ENCODE data around the gene SVBP. TPM values are rescaled to one million over a fixed set of nuclear protein-coding genes. Genes with fewer than 3 reads are reported as not detected.
"Not testable (repeated sequence)": the region's sequence is repeated elsewhere in the genome, so short reads cannot be mapped to it uniquely, and the experiment has no call there.

SVBP gene
- total RNA-seq, 1 donor from 2014 or later: 14.3 TPM

DNA sequence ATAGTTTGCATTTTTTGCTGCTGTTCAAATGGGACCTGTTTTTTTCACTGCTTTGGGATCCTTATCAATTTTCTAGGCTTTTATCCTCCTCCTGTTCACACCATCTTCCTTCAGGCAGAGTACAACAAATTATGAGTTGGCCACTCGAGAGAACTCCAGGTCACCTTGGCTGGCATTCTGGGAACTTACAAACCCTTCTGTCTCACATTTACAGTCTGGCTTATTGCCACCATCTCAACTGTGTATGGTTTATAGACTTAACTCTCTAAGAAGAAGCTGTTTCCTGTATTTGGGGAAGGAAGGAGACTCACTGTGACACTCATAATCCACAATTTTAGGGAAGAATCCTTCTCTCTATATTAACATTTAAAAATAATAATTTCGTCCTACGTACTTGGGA, 23.8 kb upstream of the SVBP start:
- no peak for ATAC-seq

DNA sequence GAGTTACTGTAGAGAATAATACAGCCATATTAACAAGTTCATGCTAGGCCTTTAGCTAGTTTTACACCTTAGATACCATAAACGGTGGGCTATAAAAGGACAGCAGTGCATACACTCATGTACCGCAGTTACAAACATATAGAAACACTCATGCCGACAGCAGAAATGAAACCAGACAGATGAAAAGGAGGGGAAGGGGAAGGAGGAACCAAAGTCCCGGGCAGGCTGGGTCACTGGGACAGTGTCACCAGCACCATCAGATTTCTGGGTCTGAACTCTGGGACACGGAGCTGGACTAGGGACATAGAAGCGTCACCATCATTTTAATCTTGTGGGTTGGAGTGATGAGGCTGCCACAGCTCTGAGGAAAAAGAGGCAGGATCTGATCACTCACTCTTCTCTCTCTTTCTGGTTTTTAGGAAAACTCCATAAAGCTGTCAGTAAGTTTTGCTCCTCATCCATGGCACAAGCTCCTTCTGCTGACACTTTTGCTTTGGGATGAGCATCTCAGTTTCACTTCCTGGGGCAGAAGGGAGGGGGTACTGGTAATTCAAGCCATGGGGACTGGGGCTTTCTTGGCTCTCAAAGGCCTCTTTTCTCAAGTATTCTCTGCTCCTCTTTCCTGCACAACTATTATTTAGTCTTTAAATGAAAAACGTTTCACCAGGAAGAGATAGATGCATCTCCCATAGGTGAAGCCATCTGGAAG, 21.4 kb upstream of the SVBP start:
- no peak for ATAC-seq

DNA sequence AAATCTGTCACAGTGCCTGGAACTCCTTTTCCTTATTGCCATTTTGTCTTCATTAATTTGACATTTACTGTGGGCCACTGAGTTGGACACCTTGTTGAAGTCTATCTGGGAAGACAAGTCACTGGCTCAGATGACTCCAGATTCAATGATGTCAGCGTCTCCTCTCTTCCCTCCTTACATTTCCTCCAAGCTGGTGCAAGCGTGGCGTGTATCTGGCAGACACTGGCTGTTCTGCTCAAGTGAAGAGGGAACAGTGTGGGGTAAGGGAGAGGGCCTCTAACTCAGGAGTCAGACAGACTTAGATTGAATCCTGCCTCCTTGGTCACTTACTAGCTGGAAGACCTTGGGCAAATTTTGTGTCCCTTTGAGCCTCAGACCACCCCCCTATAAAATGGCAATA, 20.5 kb upstream of the SVBP start:
- no peak for ATAC-seq

DNA sequence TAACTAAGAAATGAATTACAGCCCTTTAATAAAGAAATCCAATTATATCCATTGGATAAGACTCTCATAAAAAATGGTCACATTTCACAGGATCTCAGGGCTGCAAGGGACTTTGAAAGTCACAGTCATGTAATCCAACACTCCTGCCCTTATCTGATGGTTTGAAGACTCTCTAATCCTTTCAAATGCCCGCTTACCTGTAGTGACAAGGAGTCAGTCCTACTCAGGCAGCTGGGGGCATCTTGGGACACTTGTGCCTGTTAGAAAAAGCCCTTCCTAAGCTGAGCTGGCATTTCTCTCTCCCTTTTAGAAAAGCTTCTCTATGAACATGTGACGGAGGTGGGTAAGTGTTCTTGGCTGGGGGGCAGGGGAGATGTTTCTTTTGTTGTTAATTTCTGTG, 18.2 kb upstream of the SVBP start:
- ATAC-seq: no peak

DNA sequence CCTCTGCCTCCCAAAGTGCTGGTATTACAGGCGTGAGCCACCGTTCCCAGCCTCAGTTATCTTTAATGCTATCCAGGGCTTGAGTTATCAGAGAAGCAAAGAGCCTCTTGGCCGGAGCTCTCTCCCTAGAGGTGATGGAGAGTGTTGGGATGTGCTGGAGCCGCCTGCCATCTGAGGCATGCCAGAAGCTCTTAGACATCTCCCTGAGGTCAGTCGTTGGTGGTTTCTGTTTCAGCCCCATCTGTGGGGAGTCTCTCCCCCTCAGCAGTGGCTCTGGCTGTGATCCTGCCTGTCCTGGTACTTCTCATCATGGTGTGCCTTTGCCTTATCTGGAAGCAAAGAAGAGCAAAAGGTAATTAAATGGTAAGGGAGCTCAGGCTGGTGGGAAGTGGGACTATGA, 17.6 kb upstream of the SVBP start:
- no peak for ATAC-seq

DNA sequence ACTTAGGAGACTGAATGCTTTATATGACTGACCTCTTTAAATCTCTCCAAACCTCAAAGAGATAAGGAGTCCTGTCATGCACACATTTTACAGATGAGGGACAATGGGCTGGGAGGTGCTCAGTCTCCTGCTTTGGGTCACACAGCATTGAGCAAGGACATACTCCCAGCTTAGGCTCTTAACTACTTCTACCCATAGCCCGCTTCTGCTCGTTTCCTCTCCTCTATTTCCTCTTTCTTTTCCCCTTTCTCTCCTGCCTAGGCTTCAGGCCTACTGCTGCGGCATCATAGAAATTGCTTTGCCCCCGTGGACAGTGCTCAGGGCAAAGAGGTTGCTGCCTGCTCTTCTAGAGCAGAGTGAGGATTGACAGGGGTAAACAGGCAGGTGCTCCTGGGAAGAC, 16.8 kb upstream of the SVBP start:
- no peak for ATAC-seq

DNA sequence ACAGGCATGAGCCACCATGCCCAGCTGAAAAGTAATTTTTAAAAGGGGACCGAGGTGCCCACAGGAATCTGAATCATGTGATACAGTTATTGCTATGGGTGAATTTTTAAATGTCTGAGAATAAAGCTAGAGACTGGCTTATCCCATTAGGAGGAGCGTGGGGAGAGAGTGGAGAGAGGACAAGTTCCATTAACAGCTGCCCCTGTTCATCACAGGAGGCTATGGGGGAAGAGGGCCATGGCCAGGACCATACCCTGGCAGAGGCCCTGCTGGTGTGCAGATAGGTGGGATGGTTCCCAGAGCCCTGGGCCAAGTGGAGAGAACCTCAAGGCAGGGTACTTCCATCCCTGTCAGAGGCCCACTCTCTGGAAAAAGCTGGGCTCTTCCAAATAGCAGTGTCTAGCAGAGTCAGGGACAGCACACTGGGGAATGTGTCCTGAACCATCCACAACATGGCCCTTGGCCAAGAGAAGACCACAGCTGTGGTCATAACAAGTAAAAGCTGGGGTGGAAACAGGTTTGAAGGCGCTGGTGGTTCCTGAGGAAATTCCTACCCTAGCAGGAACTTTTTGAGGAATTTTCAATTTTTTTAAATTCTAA, 15.5 kb upstream of the SVBP start:
- no peak for ATAC-seq

DNA sequence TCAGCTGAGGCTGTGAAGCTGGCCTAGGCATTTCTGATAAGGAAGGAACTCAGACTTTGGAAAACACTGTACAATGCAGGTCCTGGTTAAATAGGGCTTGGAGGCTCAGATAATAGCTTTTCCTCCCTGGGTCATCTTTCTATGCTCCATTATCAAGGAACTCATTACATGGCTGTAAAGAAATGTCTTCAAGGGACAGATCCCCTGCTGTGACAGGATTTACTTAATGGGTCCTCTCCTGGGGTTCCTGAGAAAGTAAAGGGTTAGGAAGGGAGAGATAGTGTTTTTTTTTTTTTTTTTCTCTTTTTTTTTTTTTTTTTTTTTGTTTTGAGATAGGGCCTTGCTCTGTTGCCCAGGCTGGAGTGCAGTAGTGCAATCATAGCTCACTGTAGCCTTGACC, 14.1 kb upstream of the SVBP start:
- no peak for ATAC-seq

DNA sequence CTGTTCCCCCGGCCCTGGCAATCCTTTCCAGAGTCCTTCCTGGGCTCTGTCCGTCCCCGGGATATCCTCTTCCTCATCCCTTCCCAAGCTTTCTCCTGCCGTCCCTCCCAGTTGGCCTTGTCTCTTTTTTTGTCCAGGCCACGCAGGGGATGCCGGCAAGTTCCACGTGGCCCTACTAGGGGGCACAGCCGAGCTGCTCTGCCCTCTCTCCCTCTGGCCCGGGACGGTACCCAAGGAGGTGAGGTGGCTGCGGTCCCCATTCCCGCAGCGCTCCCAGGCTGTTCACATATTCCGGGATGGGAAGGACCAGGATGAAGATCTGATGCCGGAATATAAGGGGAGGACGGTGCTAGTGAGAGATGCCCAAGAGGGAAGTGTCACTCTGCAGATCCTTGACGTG, 13.4 kb upstream of the SVBP start:
- peak; percentile 29 for ATAC-seq

DNA sequence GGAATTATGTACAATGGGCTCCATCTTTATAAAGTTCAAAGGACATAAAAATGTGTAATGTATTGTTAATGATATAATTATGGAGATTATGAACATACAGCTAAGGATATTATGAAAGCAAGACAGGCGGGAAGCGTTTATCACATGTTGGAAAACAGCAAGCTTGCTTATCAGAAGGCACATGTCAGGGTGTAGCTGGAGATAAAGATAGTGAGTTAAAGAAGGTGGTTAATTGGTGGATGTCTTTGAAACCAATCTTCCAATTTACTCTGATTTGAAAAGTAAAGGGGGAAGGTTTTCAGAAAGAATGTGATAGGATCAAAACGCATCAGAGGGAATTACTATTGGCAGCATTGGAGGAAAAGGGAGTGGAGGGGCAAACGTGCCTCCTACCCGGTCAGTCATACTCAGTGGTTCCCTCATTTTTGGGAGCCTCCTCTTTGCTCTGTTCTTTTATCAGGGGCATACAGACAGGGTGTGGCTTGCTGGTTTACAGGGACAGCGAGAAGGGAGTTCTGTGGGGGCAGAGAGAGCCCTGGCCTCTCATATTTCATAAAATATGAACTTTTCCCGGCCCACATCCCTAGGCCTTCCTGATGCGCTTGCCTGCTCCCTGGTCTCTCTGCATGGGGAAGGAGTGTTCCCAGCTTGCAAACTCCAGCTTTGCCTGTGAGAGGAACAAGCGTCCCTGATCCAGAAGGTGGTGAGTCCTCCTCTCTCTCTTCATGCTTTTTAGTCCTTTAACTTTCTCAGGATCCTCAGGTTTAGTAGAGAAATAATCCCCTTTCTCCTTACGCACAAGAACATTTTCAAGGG, 8.0 kb upstream of the SVBP start:
- ATAC-seq: no peak

DNA sequence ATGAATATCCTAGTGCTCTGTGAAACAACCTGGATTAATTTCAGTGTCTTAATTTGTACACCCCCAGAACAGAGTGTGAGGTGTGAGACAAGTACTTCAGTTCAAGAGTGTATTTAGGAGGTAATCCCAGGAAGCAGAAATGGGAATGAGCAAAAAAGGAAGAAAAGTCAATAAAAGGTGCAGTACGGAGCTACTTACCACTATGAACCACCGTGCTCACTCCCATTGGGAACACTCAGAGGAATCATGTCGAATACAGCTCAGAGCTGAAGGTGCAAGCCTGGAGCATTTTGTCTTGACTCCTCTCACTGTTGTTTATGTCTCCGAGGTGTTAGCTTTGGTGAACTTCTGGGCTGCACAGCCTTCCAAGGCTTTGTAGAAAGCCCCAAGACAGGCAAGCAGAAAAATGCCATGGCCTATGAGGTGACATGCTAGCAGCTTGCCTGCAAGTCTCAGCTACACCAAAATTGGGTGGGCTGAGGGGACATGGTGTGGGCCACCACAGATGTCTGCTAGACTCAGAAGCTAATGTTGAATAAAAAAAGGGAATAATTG, 7.4 kb upstream of the SVBP start:
- ATAC-seq: no peak

DNA sequence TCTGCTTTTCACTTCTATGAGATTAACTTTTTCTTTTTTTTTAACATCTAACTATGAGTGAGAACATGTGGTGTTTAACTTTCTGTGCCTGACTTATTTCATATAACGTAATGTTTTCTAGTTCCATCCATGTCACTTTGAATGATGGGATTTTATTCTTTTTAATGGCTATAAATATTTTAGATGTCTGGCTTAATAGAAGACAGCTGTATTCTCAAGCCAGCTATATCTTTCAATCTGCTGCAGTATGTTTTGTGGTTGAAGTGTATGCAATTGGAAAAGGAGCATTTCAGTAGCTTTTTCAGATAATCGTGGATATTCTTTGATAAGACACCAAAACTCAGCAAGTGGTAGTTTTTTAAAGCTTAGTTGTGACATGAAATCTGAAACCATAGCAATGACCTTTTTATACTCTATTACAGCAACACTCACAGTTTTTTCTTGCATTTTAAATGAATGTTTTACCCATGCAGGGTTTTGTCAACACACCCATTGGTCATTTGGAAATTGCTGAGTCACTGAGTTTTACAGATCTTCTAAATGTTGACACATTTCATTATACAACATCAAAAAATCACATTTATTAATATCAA, 5.7 kb upstream of the SVBP start:
- no peak for ATAC-seq

DNA sequence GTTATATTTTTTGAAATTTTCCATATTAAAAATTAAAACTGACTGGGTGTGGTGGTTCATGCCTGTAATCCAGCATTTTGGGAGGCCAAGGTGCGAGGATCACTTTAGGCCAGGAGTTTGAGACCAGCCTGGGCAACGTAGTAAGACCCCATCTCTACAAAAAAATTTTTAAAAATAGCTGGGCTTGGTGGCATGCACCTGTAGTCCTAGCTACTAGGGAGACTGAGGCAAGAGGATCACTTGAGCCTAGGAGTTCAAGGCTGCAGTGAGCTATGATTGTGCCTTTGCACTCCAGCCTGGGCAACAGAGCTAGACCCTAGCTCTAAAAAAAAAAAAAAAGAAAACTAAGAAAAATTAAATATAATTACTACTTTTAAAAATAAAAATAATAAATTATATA, 4.5 kb upstream of the SVBP start:
- no peak for ATAC-seq

DNA sequence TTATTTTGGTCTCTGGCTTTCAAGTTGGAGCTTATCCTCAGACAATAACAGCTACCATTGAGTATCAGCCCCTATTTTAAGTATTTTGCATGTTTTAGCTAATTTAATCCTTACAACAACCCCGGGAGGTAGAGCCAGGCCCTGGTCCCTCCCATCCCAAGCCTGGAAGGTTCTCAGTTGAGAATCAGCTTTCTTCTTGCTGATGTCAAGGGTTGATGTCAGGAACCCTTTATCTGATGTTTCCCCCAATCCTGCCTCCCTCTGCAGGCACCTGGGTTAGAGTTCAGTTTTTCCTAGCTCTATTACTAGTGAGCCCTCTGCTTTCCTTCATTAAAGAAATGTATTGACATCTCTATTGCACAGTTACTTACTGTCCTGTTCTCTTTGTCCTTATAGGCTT, 3.6 kb upstream of the SVBP start:
- no peak for ATAC-seq

DNA sequence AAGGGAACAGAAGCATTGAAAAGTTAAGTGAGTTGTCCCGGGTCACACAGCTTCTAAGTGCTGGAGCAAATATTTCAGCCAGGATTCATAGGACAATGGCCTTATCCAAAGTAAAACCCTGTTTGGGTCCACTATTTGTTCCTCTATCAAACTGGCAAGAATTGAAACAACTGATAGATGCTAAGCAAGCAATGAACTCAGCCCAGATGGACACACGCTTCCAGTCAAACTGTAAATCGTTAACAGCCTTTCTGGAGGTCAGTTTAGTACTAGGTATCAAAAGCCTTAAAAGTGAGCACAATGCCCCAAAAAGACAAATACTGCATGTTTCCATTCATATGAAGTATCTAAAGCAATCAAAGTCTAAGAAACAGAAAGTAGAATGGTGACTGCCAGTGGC, 779 bp upstream of the SVBP start:
- ATAC-seq: no peak

DNA sequence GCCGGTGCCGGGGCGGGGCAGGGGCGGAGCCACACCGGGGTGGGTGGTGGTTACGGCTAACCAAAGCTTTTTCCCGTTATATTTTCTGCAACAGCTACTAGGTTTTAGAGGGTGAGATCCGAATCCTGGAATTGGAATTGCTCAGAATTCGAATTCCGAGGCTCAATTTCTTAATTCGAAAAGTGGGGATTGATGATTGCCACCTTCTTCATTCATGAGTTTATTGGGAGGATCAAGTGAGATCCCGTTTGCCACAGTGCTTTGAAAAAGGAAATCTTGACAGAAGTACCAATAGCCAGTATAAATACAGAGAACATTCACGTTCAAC, 207 bp upstream of the SVBP start:
- ATAC-seq: no peak

DNA sequence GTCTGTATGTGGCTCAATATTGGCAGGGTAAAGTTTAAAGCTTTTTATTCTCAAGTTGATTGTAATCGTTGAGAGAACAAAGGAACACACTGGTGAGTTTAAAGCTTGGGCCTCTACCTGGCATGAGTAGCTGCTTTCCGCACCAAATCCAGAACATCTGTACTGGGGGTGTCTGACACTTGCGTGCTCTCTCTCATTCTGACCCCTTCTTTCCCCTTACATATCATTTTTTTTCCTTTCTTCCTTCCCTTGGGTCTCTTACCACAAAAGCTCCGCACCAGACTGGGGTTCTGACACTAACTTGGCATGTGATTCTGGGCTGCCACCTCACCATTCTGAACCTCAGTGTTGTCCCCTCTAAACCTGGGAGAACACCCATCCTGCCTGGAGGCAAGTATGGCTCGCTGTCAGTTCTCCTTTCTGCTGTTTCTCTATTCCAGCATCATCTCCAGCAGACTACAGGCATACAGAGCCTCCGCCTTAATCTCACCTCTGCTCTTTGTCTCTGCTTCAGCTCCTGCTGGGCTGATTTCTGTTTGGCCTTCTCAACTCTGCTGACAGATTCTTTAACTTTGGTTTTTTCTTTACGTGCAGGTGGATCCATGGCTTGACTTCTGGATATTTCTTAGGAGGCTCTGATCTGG, 1.1 kb downstream of the SVBP start:
- peak; percentile 3 for ATAC-seq

DNA sequence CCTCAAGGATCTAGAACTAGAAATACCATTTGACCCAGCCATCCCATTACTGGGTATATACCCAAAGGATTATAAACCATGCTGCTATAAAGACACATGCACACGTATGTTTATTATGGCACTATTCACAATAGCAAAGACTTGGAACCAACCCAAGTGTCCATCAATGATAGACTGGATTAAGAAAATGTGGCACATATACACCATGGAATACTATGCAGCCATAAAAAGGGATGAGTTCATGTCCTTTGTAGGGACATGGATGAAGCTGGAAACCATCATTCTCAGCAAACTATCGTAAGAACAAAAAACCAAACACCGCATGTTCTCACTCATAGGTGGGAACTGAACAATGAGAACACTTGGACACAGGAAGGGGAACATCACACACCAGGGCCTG, 2.4 kb downstream of the SVBP start:
- ATAC-seq: not testable (repeated sequence)

DNA sequence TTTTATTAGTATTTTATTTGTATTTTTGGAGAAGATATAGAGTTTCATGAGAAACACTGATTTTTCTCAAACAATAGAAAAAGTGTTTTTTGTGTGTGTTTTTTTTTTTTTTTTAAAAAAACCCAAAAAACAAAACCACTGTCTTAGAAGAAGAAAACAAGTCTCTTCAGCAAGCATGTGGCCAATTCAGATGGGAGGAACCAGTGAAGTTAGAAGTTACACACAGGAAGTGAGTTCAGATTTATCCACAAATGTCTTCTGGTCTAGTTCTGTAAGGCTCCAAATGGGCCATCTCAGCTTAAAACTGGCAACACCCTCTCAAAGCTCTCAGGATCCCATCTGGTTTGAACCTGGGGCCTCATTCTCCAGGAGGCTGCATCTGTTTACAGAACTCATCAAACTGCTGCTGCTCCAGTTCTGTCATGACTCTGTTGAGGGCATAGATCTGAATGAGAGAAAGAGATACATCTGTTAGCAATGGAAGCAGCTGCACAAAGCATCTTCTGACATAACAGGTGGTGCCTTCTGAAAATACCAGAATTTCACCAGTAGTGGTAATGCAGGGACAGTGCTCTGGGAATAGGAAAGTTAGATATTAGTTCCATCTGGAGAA, 10.0 kb downstream of the SVBP start:
- ATAC-seq: no peak

DNA sequence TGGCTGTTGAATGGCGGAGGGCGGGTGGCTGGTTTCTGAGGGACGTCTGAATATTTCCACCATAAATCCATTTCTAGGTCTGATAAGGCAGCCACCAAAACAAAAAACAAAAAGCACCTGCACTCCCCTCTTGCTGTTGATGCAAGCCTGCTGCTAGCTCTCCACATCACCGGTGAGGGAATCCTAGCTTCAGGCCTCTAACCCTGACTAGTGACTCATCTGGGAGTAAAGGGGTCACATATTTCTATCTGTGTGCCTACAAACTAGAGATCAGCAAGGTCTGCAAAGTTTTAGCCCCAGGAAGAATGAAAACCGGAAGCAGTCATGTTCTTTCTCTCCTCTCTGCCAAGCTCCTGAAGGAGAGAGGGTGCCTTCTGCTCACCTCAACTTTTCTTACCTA, 10.6 kb downstream of the SVBP start:
- ATAC-seq: no peak

DNA sequence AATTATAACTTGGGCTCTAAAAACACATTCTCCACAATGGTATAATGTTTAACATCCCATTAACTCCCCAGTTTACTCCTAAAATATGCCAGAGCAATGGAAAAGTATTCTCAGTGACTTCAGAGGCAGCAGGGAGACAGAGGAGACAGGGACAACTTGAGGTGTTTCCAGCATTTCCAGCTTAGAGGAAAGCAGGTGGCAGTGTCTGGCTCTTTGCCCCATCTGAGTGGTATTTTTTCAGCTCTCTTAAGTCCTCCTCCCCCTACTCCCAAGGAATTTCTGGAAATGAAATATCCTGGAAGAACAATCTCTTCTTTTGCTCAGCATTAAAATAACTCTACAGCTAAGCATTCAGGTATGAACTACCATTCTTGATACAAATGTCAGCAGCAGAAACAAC, 11.0 kb downstream of the SVBP start:
- ATAC-seq: no peak

DNA sequence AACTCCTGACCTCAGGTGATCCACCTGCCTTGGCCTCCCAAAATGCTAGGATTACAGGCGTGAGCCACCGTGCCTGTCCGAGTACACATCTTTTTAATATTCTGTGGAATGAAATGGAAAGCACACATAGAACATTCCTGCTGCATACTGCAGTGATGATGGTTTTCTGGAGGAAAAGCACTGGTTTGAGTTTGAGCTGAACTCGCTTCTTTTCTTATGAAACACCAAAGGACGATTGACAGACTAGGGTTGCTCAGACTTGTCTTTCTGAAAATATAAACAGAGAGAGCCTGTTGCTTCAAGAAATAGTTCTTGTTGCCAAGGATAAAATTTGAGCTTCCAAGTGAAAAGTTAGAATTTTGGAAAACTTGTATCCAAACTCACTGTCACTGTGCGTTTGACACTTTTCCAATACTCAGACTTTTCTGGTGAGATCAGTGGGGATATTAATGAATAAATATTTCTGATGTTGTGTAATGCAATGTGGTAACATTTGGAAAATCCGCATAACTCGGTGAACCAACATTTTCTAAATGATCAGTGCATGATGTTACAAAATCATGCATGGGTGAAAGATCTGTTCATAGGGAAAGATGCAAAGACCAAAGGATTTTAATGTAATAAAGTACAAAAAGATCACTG, 15.2 kb downstream of the SVBP start:
- ATAC-seq: no peak

All from esophagus mucosa (tissue), 1 donor.